ENCODE data around the gene NELFCD.
A peak's percentile ranks its signal among the peaks of the same experiment; 100 is the strongest.
"Not testable (repeated sequence)": the region's sequence is repeated elsewhere in the genome, so short reads cannot be mapped to it uniquely, and the experiment has no call there.

Gene NELFCD

GRCh38 chr20:59025511-59025910 lies 44.5 kb downstream of the NELFCD start:
- DNase-seq (ENCODE audit: low read depth) = no peak

GRCh38 chr20:59026904-59027740 lies 46.1 kb downstream of the NELFCD start:
- no peak for DNase-seq (ENCODE audit: low read depth)

- DNase-seq (ENCODE audit: low read depth) = no peak
These were observed 46.8 kb downstream of the NELFCD start for GRCh38 chr20:59027741-59028320.

- no peak for DNase-seq (ENCODE audit: low read depth)
These were observed 47.8 kb downstream of the NELFCD start for GRCh38 chr20:59028812-59029211.

GRCh38 chr20:59030911-59031563 lies 50.0 kb downstream of the NELFCD start:
- no peak for DNase-seq (ENCODE audit: low read depth)

GRCh38 chr20:59031564-59032022 lies 50.5 kb downstream of the NELFCD start:
- DNase-seq (ENCODE audit: low read depth) = no peak

GRCh38 chr20:59032023-59032712 lies 51.1 kb downstream of the NELFCD start, which contains the start of gene ATP5F1E:
Gene ATP5F1E, minus strand, starts transcription at chr20:59032335. Its CDS starts 84 bp downstream, at chr20:59032251.
- peak; percentile 95 for DNase-seq (ENCODE audit: low read depth)

GRCh38 chr20:59032713-59033059 lies 51.6 kb downstream of the NELFCD start:
- DNase-seq (ENCODE audit: low read depth) = no peak

GRCh38 chr20:59033093-59033492 lies 52.0 kb downstream of the NELFCD start:
- no peak for DNase-seq (ENCODE audit: low read depth)

GRCh38 chr20:59033616-59034165 lies 52.6 kb downstream of the NELFCD start:
- no peak for DNase-seq (ENCODE audit: low read depth)

- no peak for DNase-seq (ENCODE audit: low read depth)
These were observed 54.3 kb downstream of the NELFCD start for GRCh38 chr20:59035381-59035780.

GRCh38 chr20:59037386-59037785 lies 56.3 kb downstream of the NELFCD start:
- no peak for DNase-seq (ENCODE audit: low read depth)

- DNase-seq (ENCODE audit: low read depth) = no peak
These were observed 58.2 kb downstream of the NELFCD start for GRCh38 chr20:59039233-59039632.

- no peak for DNase-seq (ENCODE audit: low read depth)
These were observed 59.6 kb downstream of the NELFCD start for GRCh38 chr20:59040667-59041066.

GRCh38 chr20:59041487-59041886 lies 60.4 kb downstream of the NELFCD start:
- DNase-seq (ENCODE audit: low read depth) = not testable (repeated sequence)

- no peak for DNase-seq (ENCODE audit: low read depth)
These were observed 61.2 kb downstream of the NELFCD start, which contains the start of gene PRELID3B for GRCh38 chr20:59042151-59042795. Gene PRELID3B, minus strand, starts transcription at chr20:59042786. Its CDS starts 56 bp downstream, at chr20:59042730.

GRCh38 chr20:59042796-59043631 lies 62.0 kb downstream of the NELFCD start:
- DNase-seq (ENCODE audit: low read depth) = peak; percentile 93

GRCh38 chr20:59043698-59044097 lies 62.6 kb downstream of the NELFCD start:
- DNase-seq (ENCODE audit: low read depth) = no peak

- no peak for DNase-seq (ENCODE audit: low read depth)
These were observed 63.2 kb downstream of the NELFCD start for GRCh38 chr20:59044295-59044694.
